ENCODE data around the gene CSF3. TPM values are rescaled to one million over a fixed set of nuclear protein-coding genes. Genes with fewer than 3 reads are reported as not detected.

CSF3 gene
- total and polyA plus RNA-seq, 2 of the 4 experiments (the other 2 are of a cell fraction): not detected

GRCh38 chr17:40028595-40028994 is 13.4 kb downstream of the CSF3 start:
- Histone ChIP-seq H4K20me1 (ENCODE audit: insufficient read depth, low read length) (no peaks in the 10 kb centered on the region), H2AK9ac (replicated peaks; ENCODE audit: low read depth, low read length, poor library complexity) (peak overlapping the region; percentile 65), H3K14ac (replicated peaks; ENCODE audit: low read depth, low read length) (no peak overlapping the region), H3K4me3 (ENCODE audit: insufficient read depth, low read depth, low read length) (no peak overlapping the region), H4K5ac (ENCODE audit: low read depth, low read length) (no peak overlapping the region), H3K56ac (ENCODE audit: extremely low read depth, insufficient read depth, low read length) (no peak overlapping the region), H3K9me3 (ENCODE audit: control insufficient read depth, insufficient read depth, low read length) (no peaks in the 10 kb centered on the region), H3K23ac (ENCODE audit: low read depth, low read length) (no peak overlapping the region), H3K36me3 (ENCODE audit: control insufficient read depth, insufficient read depth, low read length) (peaks cover 57% of the 10 kb centered on the region), H3K4me1 (ENCODE audit: control insufficient read depth, insufficient read depth, low read length) (peaks cover 4% of the 10 kb centered on the region; the same call in 1 of the 2 replicates), H2BK5ac (ENCODE audit: low read depth, low read length, poor library complexity, severe bottlenecking) (no peak overlapping the region), H3K27ac (ENCODE audit: insufficient read depth, low read length) (no peak overlapping the region), H4K8ac (ENCODE audit: low read depth in 2 of 2, low read length in 2 of 2) (no peak overlapping the region), H2BK15ac (ENCODE audit: low read depth, low read length) (no peak overlapping the region), H3K4ac (ENCODE audit: low read depth, low read length) (no peak overlapping the region), H3K27me3 (ENCODE audit: control insufficient read depth, insufficient read depth, low read length) (no peaks in the 10 kb centered on the region), H3K4me2 (ENCODE audit: low read depth, low read length) (no peak overlapping the region), H3K79me1 (ENCODE audit: low read depth in 1 of 2, low read length in 2 of 2) (no peaks in the 10 kb centered on the region), H3K18ac (ENCODE audit: low read depth, low read length) (no peak overlapping the region), H4K91ac (ENCODE audit: insufficient read depth, low read depth, low read length) (no peak overlapping the region), H2AFZ (replicated peaks; ENCODE audit: low read length, poor library complexity) (no peak overlapping the region), H2BK20ac (ENCODE audit: low read depth, low read length) (no peak overlapping the region), H3K9me1 (ENCODE audit: insufficient read depth, low read length) (0 out of 2 replicates have a peak, but pooled peaks cover 2% of the 10 kb centered on the region), H2AK5ac (ENCODE audit: low read depth, low read length) (no peak overlapping the region), H3K9ac (ENCODE audit: low read depth, low read length) (no peak overlapping the region), H2BK120ac (ENCODE audit: low read depth, low read length) (no peak overlapping the region)
- intact Hi-C loops (cut with micrococcal nuclease): no loop called here
- in situ Hi-C loops (cut with MboI; ENCODE audit: low sequenced_read_pairs): loop anchor here (10.0 kb wide), 1 partner anchor 256 kb away; the partner anchor contains the start of gene CDC6
- no peak for ATAC-seq (ENCODE audit: low read depth)
- CTCF ChIA-PET: interaction anchor here (1.4 kb wide), 1 partner anchor 10 kb away, joined by 9 read pairs; no protein-coding TSS in a partner anchor
- TF ChIP-seq RCOR1 (IDR thresholded peaks at IDR 0.05; ENCODE audit: insufficient replicate concordance, low read length) (no peak), MXI1 (IDR thresholded peaks at IDR 0.05; ENCODE audit: borderline replicate concordance, low read depth, low read length) (no peak), RFX5 (IDR thresholded peaks at IDR 0.05; ENCODE audit: low read depth, low read length) (no peak), RAD21 (IDR thresholded peaks at IDR 0.05; ENCODE audit: low read length) (no peak), ELK1 (IDR thresholded peaks at IDR 0.05; ENCODE audit: borderline replicate concordance, low read depth, low read length) (no peak), USF2 (IDR thresholded peaks at IDR 0.05; ENCODE audit: low read depth, low read length) (no peak), CHD1 (IDR thresholded peaks at IDR 0.05; ENCODE audit: low read depth, low read length) (no peak), CTCF (conservative IDR thresholded peaks at IDR 0.05; ENCODE audit: low read depth, low read length) (no peak), FOS (IDR thresholded peaks at IDR 0.05; ENCODE audit: low read depth, low read length) (no peak), SMC3 (IDR thresholded peaks at IDR 0.05; ENCODE audit: low read depth, low read length) (no peak), MAZ (IDR thresholded peaks at IDR 0.05; ENCODE audit: borderline replicate concordance, low read depth, low read length) (no peak), MAFK (IDR thresholded peaks at IDR 0.05; ENCODE audit: low read depth, low read length) (no peak), CEBPB (IDR thresholded peaks at IDR 0.05; ENCODE audit: low read depth, low read length) (no peak), NFE2L2 (IDR thresholded peaks at IDR 0.05; ENCODE audit: low read depth, low read length) (no peak), BHLHE40 (IDR thresholded peaks at IDR 0.05; ENCODE audit: low read depth, low read length) (no peak), POLR2A (IDR thresholded peaks at IDR 0.05; ENCODE audit: low read depth, low read length) (no peak)
- POLR2A ChIA-PET (ENCODE audit: unreplicated experiment): no interaction called here
- dilution Hi-C loops (cut with HindIII; ENCODE audit: low sequenced_read_pairs, unreplicated experiment): no loop called here
- no CpG with 5 or more reads among the region's 13 CpGs for WGBS, 2 experiments (ENCODE audit: extremely low coverage in 2 of 2, insufficient read length in 1 of 2)
- BruUV-seq (replicated peaks): no TSS peak
- DNase-seq: no peak
